Thyroid gland (tissue), 4 donors: ENCODE results near the gene MYCL. TPM values are rescaled to one million over a fixed set of nuclear protein-coding genes. Genes with fewer than 3 reads are reported as not detected.

ENCODE experiments used
- DNase-seq, 2 donors: peaks; one replicate each; pipeline ENCODE4 v3.0.0-alpha.2; 2019
- H3K27ac ChIP-seq, 3 donors: fragments of 200-600 bp; sonication (generic); 1 replicate in 2 of 3; 2 replicates in 1 of 3; pipeline ENCODE4 v1.5.1; 2016 to 2019; ENCODE audit warnings: mild to moderate bottlenecking in 1 of 3, moderate library complexity in 1 of 3
- H3K27me3 ChIP-seq: fragments of 200-600 bp; sonication (generic); one replicate; pipeline ENCODE4 v1.5.1; 2019
- H3K36me3 ChIP-seq, 2 donors: fragments of 200-600 bp; sonication (generic); one replicate each; pipeline ENCODE4 v1.5.1; 2016 to 2019
- H3K4me1 ChIP-seq, 2 donors: fragments of 200-600 bp; sonication (generic); one replicate each; pipeline ENCODE4 v1.5.1; 2017 to 2019
- H3K4me3 ChIP-seq, 3 donors: fragments of 200-600 bp; sonication (generic); replicated peaks in 1 of 3; 1 replicate in 2 of 3; 2 replicates in 1 of 3; pipeline ENCODE4 v1.5.1; 2016; ENCODE audit warnings: mild to moderate bottlenecking in 1 of 3
- H3K9me3 ChIP-seq: fragments of 200-600 bp; sonication (generic); one replicate; pipeline ENCODE4 v1.5.1; 2017
- POLR2A ChIP-seq, 2 donors: fragments of 450-650 bp; IDR thresholded peaks; one replicate each; pipeline ENCODE4 v1.6.1; 2017; ENCODE audit warnings: antibody characterized with exemption in 2 of 2, mild to moderate bottlenecking in 2 of 2, moderate library complexity in 1 of 2
- WGBS, 2 donors: methylation state at CpG; one replicate each; pipeline ENCODE4 v1.1.5; 2017; 5-methylcytosine and 5-hydroxymethylcytosine counted together
- intact Hi-C: fragments of 100-400 bp; cut with DNase I; formaldehyde crosslinking; loops from one replicate; pipeline ENCODE4 v1.15.1; 2023
- total RNA-seq, 4 donors: library from RNA; depleted of rRNA; stranded (reverse); fragments of >200 nt; gene quantifications; one replicate each; pipeline ENCODE4 v1.2.3, GENCODE V29; 2016
- TF ChIP-seq, protein P1 (sequence below), 6 experiments: fragments of 200-600 bp in 3 of 6; fragments of 450-650 bp in 3 of 6; sonication (generic) in 3 of 6; IDR thresholded peaks; one replicate each; pipeline ENCODE4 v1.5.1; 2016 to 2019; ENCODE audit warnings: antibody characterized with exemption in 6 of 6, mild to moderate bottlenecking in 2 of 6, inconsistent platforms in 1 of 6, moderate library complexity in 1 of 6

Gene MYCL
- total RNA-seq, 4 donors from 2014 or later, result 1.4 to 3.9 (median 3.5) TPM

DNA sequence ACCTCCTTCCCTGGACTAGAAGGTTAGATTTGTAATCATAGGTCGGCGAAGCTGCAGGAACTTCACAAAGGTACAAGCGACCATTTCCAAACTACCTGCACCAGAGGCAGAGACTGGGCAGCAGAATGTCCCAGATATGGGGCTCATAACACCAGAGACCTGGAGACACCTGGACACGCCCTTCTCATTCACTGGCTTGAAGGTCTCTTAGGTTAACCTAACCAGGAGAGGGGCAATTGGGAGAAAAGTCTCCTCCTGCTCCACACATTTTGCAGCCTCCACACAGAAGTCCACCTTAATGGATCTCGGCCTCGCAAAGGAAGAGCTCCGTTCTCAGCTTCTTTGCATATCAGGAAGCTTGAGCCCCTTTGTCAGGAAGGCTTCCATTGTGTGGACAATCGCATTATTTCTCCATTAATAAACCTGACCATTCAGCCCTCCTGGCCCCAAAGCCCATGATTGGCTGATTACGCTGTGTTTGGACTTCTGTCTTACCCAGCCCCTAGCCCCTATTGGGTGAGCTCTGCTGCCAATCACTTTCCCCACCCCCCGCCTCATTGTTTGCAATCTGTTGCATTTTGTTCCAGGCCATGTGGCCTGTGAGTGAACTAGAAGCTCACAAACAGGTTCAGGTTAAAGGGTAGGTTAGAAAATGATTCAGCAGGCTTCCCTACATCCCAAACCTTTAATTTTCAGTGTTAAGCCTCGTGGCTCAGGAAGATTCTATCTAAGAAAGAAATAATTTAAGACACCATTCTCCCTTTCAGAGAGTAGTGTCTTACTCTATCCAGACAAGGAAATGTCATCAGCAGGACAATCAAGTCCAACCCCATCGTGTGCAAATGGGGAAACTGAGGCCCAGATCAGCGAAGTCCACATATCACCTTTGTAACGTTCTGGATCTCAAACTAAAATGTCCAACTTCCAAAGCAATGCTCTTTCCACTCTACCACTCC lies 2.8 kb downstream of the MYCL start:
- no peak overlapping the region for H3K4me3 ChIP-seq
- 61 to 64% methylated on average over 14 of the region's 14 CpGs for WGBS, 2 donors
- H3K9me3 ChIP-seq, result no peaks in the 10 kb centered on the region
- TF ChIP-seq, protein P1, sequence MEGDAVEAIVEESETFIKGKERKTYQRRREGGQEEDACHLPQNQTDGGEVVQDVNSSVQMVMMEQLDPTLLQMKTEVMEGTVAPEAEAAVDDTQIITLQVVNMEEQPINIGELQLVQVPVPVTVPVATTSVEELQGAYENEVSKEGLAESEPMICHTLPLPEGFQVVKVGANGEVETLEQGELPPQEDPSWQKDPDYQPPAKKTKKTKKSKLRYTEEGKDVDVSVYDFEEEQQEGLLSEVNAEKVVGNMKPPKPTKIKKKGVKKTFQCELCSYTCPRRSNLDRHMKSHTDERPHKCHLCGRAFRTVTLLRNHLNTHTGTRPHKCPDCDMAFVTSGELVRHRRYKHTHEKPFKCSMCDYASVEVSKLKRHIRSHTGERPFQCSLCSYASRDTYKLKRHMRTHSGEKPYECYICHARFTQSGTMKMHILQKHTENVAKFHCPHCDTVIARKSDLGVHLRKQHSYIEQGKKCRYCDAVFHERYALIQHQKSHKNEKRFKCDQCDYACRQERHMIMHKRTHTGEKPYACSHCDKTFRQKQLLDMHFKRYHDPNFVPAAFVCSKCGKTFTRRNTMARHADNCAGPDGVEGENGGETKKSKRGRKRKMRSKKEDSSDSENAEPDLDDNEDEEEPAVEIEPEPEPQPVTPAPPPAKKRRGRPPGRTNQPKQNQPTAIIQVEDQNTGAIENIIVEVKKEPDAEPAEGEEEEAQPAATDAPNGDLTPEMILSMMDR (IDR thresholded peaks at IDR 0.05), result no peak
- TF ChIP-seq POLR2A (IDR thresholded peaks at IDR 0.05), result no peak
- no peaks in the 10 kb centered on the region for H3K36me3 ChIP-seq
- H3K4me1 ChIP-seq, result peaks cover 19 to 46% of the 10 kb centered on the region in 2 donors
- no peak overlapping the region for H3K27ac ChIP-seq
- DNase-seq, result peak; percentile 51 to 61
- intact Hi-C loops, result no loop called here
- no peaks in the 10 kb centered on the region for H3K27me3 ChIP-seq

DNA sequence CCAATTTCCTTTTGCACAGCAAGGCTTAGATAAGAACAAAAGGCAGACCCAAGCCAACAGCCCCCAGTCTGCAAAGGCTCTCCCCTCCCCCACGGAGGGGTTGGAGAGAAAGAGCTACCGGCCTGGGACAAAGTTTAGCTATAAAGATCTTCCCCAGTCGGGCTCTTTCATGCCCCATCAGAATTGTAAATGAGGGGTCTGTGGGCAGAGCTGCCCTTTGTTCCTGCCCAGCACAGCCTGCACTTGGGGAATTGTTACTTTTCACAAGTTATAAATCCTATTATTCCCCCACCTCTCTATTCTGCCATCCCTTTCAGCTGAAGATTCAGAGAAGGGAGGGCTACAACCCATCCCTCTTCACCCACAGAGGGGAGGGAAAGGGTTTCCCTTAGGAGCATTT lies 3.5 kb downstream of the MYCL start:
- TF ChIP-seq POLR2A (IDR thresholded peaks at IDR 0.05), result no peak
- TF ChIP-seq, protein P1 (IDR thresholded peaks at IDR 0.05), result no peak
- intact Hi-C loops, result no loop called here
- Histone ChIP-seq H3K27ac (no peak overlapping the region), H3K4me3 (no peak overlapping the region), H3K9me3 (no peaks in the 10 kb centered on the region), H3K27me3 (no peaks in the 10 kb centered on the region), H3K36me3 (no peaks in the 10 kb centered on the region), H3K4me1 (peaks cover 26 to 52% of the 10 kb centered on the region in 2 donors)
- no peak for DNase-seq
- WGBS, 2 donors, result 30 to 46% methylated on average over 3 of the region's 3 CpGs

- intact Hi-C loops, result no loop called here
- Histone ChIP-seq H3K9me3 (no peaks in the 10 kb centered on the region), H3K27me3 (no peaks in the 10 kb centered on the region), H3K4me3 (no peak overlapping the region), H3K27ac (no peak overlapping the region), H3K36me3 (no peaks in the 10 kb centered on the region), H3K4me1 (peaks cover 35 to 55% of the 10 kb centered on the region in 2 donors)
- TF ChIP-seq, protein P1 (IDR thresholded peaks at IDR 0.05), result no peak
- TF ChIP-seq POLR2A (IDR thresholded peaks at IDR 0.05), result no peak
- DNase-seq, result no peak
- 86 to 89% methylated on average over 11 of the region's 11 CpGs for WGBS, 2 donors
Measured at GRCh38 chr1:39896909-39897685, 4.6 kb downstream of the MYCL start.

- Histone ChIP-seq H3K9me3 (no peaks in the 10 kb centered on the region), H3K36me3 (no peaks in the 10 kb centered on the region), H3K4me3 (no peak overlapping the region), H3K27me3 (no peaks in the 10 kb centered on the region), H3K27ac (peak overlapping the region; percentile 55 to 72 (median 67)), H3K4me1 (peaks cover 41 to 62% of the 10 kb centered on the region in 2 donors)
- WGBS, 2 donors, result 62 to 68% methylated on average over 5 of the region's 5 CpGs
- TF ChIP-seq, protein P1 (IDR thresholded peaks at IDR 0.05), result no peak
- no peak for TF ChIP-seq POLR2A (IDR thresholded peaks at IDR 0.05)
- DNase-seq, result no peak
- intact Hi-C loops, result no loop called here
Measured at GRCh38 chr1:39895731-39896480, 5.8 kb downstream of the MYCL start.
